Stimulated activated CD4-positive, alpha-beta T cell treated with anti-CD3 and anti-CD28 coated beads, Interleukin-12 subunit alpha, Interleukin-12 subunit beta, amount 100 ng/mL, for 24 hours (primary cell): Measurements from ENCODE around the gene NME4.
A peak's percentile ranks its signal among the peaks of the same experiment; 100 is the strongest.
"Not testable (repeated sequence)": the region's sequence is repeated elsewhere in the genome, so short reads cannot be mapped to it uniquely, and the experiment has no call there.

Experiments used
- DNase-seq, 2 experiments: peaks; one replicate each; pipeline ENCODE4 v3.0.0-alpha.2; 2020; ENCODE audit warnings: low read depth in 2 of 2

Gene NME4

DNA sequence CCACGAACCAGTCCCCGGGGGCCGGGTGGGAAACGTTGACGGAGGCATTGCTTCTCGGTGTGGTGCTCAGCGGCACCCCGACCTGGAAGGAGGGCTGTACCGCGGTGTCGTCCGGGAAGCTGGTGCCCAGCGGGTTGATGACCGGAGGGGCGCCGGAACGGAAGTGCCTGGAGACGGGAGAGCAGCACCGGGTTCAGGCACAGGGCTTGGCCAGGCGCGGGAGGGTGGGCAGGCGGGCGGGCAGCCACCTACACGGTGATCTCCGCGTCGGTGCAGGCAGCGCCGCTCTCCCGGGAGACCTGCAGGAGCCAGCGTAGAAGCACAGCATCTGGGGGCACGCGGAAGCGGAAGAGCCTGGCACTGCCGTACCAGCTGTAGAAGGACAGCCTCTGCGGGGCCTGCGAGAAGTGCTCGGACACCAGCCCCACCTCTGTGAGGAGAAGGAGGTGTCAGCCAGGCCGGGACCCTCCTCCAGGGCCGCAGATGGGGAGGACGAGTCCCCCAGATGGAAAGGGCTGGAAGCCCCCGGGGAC, 19.5 kb upstream of the NME4 start:
- no peak for DNase-seq

DNA sequence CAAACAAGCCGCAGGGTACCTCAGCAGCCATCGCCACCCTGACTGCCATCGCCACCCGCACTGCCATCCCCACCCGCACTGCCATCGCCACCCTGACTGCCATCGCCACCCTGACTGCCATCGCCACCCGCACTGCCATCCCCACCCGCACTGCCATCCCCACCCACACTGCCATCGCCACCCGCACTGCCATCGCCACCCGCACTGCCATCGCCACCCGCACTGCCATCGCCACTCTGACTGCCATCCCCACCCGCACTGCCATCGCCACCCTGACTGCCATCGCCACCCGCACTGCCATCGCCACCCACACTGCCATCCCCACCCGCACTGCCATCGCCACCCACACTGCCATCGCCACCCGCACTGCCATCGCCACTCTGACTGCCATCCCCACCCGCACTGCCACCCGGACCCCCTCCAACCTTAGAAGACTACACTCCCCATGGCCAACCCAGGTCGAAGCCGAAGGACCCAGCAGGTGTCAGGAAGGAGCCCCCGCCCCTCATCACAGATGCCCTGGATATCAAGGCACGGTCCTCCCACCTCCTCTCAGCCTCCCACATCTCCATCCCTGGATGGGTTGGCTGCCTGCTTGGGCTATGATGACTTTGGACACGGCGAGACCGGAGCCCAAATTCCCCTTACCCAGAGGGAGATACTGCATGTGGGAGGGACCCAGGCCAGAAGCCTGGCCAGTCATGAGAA, 18.7 kb upstream of the NME4 start:
- not testable (repeated sequence) for DNase-seq

DNA sequence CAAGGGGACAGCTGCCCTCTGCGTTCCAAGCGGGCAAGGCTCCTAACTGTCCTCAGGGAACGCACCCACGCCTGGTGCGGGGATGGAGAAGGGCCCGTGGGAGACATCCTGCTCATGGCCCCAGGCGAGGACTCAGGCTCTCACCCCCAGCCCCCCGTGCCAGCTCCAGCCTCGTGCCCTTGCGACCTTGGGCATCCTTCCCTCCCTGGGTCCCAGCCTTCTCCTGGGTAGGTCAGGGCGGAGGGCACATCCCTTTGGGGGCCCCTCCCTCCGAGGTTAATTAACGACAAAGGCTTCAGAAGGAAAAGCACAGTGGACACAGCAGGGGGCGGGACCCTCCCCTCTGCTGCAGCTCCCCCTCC, 18.2 kb upstream of the NME4 start:
- no peak for DNase-seq

DNA sequence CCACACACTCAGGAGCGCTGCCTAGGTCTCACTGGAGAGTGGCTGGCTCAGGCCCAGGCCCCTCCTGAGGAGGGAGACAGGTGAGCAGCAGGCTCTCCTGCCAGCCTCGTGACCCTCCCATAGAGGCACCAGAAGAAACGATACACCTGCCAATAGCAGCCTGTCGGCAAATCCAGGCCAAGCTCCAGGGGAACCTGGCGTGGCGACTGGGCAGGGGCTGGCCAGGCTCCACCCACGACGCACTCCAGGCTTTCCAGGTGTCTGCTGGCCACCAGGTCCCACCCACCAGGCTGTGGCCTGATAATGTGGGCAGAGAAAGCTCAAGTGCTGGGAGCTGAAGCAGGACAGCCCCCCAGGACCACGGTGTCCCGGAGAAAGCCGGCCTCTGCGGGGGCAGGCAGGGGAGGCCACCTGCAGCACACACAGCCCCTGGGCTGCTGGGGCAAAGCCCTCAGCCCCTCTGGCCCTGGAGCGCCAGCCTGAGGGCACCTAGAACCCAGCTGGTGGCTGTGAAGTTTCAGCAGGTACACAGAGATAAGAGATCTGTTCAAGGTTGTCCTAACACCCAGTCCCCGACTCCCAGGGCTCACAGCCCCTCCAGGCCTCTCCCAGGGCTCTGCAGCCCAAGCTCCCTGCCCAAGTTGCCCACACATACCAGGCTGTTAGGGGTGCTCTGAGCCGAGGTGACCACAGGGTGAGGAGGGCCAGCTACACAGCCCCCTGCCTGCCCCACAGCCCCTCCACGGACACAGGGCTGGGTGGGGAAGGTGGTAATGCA, 17.6 kb upstream of the NME4 start:
- DNase-seq: no peak

DNA sequence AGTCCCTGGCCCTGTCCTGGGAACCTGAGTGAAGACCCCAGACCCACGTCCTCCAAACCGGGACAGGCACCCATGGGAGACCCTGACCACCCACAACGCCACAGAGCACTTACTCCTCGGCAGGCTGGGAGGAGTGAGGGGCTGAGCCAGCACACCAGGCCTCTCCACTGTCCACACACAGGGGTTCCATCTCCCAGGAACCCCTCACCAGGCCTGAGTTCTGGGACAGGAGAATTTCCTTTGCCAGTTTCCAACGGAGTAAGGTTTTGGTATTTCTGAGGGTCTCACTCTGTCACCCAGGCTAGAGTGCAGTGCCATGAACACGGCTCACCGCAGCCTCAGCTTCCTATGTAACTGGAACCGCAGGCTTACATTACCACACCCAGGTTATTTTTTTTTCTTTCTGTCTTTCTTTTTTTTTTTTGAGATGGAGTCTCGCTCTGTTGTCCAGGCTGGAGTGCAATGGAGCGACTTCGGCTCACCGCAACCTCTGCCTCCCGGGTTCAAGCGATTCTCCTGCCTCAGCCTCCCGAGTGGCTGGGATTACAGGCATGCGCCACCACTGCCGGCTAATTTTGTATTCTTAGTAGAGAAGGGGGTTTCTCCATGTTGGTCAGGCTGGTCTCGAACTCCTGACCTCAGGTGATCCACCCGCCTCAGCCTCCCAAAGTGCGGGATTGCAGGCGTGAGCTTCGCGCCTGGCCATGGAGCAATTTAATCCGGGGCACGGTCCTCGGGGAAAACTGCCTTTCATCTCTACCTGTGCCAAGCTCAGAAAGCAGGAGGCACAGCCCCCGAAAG, 16.8 kb upstream of the NME4 start:
- DNase-seq: no peak

DNA sequence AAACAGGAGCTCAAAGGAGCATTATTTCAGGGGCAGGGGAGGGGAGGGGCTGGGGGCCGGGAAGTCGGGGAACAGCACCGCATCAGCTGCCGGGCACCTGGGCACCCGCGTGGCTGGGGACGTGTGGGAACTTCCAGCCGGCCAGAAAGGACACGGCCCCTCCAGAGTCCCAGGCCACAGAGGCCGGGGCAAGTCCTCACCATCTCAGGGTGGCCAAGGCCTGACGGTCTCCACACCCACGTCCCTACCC, 16.3 kb upstream of the NME4 start:
- DNase-seq: no peak

DNA sequence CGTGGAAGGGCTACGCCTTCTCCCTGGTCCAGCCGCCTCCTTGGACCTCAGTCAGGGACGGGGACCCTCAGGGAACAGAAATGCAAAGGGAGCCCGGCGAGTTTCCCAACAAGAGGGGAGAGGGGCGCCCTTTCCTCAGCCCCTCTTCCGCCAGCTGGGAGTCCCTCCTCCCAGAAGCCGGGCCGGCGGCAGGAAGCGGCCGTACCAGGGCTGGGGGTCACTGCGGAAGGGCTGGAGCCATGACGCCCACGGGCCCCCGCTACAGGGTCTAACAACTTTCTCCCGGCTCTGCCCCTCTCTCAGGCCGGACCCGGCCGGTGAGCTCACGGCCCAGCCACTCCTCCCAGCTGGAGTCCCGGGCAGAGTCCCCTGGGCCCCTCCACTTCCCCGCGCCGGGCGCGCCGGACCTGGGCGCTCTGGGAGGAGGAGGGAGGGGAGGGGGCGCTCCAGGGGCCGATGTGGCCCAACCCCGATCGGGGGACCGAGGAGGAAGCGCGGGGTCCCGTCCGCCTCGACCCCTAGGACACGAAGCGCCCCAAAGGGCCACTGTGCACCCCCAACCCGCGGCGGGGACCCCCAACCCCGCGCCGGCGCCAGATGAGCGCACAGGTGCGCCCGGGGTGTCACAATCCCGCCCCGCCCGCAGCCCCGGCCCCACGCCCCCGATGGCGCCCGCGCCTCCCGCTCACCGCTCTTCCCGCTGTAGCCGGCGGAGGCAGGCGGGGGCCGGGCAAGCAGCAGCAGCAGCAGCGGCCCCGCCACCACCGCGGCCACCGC, 15.8 kb upstream of the NME4 start:
- DNase-seq: no peak

DNA sequence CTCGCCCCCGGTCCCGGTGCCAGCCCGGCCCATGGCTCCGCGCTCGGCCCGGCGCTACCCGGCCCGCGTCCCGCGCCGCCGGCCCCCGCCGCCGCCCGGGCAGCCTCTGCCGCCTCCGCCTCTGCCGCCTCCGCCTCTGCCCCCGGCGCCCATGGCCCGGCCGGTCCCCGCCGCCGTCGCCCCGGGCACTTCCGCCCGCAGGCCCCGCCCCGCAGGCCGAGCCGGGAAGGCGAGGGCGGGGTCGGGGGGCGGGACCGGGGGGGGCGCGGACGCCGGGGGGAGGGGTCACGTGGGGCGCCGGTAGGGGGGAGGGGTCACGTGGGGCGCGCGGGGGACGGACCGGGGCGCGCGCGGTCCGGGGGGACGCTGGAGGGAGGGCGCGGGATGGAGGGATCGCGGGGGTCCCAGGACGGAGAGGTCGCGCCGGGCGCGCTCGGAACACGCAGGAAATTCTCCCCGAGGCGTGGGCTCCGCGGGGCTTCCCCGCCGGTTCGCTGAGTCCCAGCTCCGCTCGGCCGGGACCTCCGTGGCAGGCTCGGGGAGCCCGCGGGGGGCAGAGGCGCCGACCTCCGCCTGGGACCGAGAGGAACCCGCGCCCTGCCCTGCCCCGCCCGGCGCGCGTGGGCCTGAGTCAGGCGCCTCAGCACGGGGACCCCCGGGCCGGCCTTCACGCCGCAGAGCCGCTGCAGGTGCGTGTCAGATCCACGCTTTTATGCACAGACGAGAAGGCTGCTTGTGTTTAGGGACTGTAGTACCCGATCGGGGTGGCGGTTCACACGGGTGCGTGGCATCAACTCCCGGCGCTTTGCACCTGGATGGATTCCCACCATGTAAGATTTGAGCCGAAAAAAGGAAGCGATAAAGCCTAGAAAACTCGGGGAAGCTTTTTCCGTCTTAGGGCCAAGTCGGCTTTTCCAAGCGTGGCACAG, 14.9 kb upstream of the NME4 start, which contains the start of gene PGAP6:
Gene PGAP6, minus strand, starts transcription at position 190 of the 929 bp plus-strand sequence. Its CDS starts 157 bp downstream, at position 33.
- peak; percentile 36 to 51 for DNase-seq

DNA sequence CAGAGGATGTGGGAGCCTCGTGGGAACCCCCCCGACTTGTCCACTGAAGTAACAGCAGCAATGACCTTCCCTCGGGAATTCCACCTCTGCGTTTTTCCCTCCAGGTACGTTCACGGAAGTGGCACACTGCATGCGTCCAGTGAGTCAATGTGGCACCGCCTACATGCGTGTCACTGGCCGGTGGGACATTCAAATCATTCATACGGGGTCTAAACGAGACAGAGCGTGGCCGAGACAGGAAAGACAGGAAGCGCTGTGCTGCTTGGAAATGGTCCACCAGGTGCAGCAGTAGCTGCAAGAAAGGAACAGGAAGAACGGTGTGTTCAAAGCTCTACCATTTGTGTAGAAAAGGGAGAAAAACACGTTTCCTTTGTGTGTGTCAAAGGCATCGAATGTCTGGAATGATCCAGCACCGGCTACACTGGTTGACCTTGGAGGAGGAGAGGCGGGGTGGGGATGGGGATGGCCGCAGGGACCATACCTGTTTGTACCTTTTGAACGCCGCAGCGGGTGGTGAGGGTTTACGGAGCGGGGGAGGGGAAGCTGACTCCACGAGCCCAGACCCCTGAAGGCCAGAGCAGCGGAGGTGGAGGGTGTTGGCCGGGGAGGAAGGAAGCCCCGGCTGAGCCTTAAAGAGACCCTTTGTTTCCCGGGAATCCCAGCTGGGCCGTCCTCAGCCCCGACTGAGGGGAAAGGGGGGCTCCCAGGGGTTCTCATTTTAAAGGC, 13.5 kb upstream of the NME4 start:
- DNase-seq: peak in 1 of 2 experiments; percentile 26

DNA sequence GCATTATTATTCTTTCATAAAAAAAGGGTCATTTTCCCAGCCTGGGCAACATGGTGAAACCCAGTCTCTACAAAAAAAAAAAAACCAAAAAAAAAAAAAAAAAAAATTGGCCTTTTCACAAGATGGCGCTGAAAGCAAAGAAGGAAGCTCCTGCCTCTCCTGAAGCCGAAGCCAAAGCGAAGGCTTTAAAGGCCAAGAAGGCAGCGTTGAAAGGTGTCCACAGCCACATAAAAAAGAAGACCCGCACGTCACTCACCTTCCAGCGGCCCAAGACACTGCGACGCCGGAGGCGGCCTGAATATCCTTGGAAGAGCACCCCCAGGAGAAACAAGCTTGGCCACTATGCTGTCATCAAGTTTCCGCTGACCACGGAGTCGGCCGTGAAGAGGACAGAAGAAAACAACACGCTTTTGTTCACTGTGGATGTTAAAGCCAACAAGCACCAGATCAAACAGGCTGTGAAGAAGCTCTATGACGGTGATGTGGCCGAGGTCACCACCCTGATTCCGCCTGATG, 10.3 kb upstream of the NME4 start:
- no peak for DNase-seq

DNA sequence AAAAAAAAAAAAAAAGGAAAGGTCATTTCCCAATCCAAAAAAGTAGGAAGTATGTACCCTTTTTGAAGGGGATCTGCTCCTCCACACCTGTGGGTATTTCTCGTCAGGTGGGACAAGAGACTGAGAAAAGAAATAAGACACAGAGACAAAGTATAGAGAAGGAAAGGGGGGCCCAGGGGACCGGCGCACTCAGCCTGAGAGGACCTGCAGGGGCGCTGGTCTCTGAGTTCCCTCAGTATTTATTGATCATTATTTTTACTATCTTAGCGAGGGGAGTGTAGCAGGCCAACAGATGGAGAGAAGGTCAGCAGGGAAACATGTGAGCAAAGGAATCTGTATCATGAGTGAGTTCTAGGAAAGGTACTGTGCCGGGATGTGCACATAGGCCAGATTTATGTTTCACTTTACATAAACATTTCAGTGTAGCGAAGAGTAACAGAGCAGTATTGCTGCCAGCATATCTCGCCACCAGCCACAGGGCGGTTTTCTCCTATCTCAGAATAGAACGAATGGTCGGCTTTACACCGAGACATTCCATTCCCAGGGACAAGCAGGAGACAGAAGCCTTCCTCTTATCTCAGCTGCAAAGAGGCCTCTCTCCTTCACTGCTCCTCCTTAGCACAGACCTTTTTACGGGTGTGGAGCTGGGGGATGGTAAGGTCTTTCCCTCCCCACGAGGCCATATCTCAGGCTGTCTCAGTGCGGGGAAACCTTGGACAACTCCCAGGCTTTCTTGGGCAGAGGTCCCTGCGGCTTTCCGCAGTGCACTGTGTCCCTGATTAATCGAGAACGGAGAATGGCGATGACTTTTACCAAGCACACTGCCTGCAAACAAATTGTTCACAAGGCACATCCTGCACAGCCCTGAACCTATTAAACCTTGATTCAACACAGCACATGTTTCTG, 9.0 kb upstream of the NME4 start:
- DNase-seq: not testable (repeated sequence)

DNA sequence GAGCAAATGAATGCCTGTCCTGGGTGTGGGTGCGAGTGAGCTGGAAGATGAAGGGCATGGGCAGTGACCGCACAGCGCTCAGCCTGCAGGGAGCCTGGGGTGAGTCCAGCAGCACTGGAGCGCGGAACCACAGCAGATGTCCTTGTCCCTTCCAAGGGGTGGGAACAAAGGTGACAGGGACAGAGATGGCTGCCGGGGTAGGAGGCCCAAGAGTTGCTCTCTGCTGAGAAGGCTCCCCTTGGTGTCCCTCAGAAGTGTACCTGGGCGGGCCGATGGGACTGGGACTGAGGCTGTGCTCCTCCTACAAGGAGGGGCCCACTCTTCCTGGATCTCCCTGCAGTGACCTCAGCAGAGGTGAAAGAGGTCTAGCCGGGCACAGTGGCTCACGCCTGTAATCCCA, 7.6 kb upstream of the NME4 start:
- DNase-seq: no peak

DNA sequence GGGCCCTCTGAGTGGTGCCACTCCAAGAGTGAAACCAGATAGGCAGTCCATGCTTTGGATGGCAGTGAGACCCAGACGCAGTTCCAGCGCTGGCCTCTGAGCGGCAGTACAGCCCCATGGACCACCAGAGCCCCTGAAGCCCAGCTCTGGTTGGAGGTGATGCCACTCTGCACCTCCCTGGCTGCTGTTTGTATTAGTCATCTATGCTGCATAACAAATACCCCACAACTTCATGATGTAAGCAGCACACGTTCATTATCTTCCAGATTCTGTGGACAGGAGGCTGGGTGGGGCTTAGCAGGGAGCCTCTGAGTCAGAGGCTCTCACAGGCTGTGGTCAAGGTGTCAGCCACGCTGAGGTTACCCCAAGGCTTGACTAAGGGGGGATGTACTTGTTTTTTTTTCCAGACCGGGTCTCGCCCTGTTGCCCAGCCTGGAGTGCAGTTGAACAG, 5.1 kb upstream of the NME4 start:
- peak; percentile 59 to 77 for DNase-seq

DNA sequence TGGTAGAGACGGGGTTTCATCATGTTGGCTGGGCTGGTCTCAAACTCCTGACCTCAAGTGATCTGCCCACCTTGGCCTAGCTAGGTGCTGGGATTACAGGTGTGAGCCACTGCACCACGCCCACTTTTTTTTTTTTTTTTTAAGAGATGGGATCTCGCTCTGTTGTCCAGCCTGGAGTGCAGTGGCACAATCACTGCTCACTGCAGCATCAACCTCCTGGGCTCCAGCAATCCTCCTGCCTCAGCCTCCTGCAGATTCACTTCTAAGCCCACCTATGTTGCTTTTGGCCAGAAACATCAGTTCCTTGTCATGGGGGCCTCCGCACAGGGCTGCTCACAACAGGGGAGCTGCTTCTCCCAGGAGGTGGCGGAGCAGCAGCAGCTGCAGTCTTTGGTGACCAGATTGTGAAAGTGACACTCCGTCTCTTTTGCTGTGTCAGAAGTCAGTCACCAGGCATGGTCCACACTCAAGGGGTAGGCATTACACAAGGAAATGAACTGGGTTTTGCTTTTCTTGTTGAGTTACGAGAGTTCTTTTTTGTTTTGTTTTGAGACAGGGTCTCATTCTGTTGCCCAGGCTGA, 4.5 kb upstream of the NME4 start:
- DNase-seq: no peak

DNA sequence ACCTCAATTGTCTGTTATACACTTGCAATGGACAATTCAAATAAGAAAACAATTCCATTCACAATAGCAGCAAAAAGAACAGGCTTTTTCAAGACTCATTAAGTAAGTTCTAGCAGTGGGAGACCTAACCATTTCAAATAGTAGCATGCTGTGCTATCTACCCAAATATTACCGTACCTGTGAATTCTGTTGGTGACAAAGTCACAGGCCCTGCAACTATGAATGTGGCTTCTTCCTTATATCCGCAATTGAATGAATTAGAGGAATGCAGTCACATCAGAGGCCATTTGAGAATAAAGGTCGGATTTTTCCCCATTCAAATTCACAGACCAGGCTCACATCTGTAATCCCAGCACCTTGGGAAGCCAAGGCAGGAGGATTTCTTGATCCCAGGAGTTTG, 800 bp upstream of the NME4 start:
- DNase-seq: no peak

DNA sequence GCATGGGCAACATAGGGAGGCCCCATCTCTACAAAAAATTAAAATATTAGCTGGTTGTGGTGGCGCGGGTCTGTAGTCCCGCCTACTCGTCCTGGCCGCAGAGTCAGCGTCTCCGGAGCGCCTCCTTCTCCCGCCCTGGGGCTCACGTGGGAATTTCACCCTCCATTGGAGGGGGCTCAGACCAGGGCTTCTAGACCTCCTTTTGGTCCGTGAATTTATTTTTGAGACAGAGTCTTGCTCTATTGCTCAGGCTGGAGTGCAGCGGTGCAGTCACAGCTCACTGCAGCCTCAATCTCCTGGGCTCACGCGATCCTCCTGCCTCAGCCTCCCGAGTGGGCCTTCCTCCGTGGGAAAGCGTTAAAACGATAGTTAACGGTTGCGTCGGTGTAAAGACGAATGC, 394 bp upstream of the NME4 start:
- DNase-seq: no peak

DNA sequence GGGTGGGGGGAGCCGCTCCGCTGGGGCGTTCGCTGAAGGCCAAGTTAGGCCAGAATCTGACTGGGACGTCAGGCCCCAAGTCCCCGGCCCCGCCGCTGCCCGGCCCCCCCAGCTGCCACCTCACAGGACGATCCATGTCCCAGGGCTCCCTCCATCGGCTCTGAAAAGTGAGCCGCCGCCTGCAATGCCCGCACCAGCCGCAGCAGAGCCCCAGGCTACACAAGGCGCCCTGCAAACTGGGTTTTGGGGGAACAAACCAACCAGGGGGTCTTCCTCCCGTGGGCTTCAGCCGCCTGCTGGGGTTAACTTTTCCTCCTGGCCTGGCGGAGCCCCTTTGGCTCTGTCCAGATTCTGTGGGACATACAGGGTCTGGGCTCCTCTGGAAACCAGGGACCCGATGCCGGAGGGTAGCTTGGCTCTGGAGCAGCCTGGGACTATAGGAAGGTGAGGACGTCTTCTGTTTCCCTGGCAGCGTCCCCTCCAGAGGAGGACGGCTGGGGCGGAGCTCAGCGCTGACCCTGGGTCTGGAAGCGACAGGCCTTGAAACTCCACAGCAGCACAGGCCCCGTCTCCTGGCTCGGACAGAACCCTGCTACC, 835 bp downstream of the NME4 start:
- no peak for DNase-seq
